ENCODE results near the gene F7.
A peak's percentile ranks its signal among the peaks of the same experiment; 100 is the strongest.

The F7 gene

GRCh38 chr13:113141601-113141970 is 36.0 kb downstream of the F7 start:
- DNase-seq = no peak

- no peak for DNase-seq
Observed at GRCh38 chr13:113142876-113143275, 37.3 kb downstream of the F7 start.

GRCh38 chr13:113143466-113144254 is 38.1 kb downstream of the F7 start:
- no peak for DNase-seq

- no peak for DNase-seq
Observed at GRCh38 chr13:113144255-113144629, 38.7 kb downstream of the F7 start.

GRCh38 chr13:113145496-113145895 is 39.9 kb downstream of the F7 start:
- DNase-seq = no peak

GRCh38 chr13:113145911-113146598 is 40.5 kb downstream of the F7 start:
- DNase-seq = no peak

GRCh38 chr13:113146750-113147149 is 41.2 kb downstream of the F7 start:
- DNase-seq = no peak

GRCh38 chr13:113147206-113147605 is 41.6 kb downstream of the F7 start:
- DNase-seq = no peak

GRCh38 chr13:113148407-113148806 is 42.8 kb downstream of the F7 start:
- no peak for DNase-seq

GRCh38 chr13:113148940-113149503 is 43.4 kb downstream of the F7 start:
- no peak for DNase-seq

- no peak for DNase-seq
Observed at GRCh38 chr13:113149711-113150549, 44.3 kb downstream of the F7 start.

GRCh38 chr13:113150550-113151365 is 45.2 kb downstream of the F7 start:
- DNase-seq = no peak

GRCh38 chr13:113151745-113152690 is 46.4 kb downstream of the F7 start:
- DNase-seq = peak; percentile 36

- no peak for DNase-seq
Observed at GRCh38 chr13:113152691-113152983, 47.0 kb downstream of the F7 start.

GRCh38 chr13:113152984-113153809 is 47.6 kb downstream of the F7 start:
- DNase-seq = peak; percentile 52

GRCh38 chr13:113153810-113154748 is 48.5 kb downstream of the F7 start:
- peak; percentile 74 for DNase-seq

GRCh38 chr13:113155201-113155600 is 49.6 kb downstream of the F7 start:
- no peak for DNase-seq

GRCh38 chr13:113155982-113156655 is 50.5 kb downstream of the F7 start:
- DNase-seq = no peak
